ENCODE results near the gene GNG12.

DNA sequence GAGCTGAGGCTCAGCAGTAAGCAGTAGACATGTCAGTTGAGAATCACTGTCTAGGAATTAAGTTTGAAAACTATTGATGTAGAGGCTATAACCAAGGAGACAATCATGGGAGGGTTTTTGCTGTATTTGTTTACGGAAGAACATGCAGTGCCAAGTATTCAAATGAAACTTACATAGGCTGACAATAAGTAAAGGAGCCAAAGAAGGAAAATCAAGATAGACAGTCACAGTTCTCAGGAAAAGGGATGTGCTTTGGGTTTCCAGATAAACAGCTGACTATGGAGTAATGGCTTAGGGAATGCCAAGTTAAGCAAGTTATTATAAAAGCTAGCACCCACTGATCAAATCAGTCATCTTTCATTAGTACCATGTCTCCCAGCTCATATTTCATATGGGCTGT is 21.5 kb downstream of the GNG12 start:
- TF ChIP-seq, protein P1, sequence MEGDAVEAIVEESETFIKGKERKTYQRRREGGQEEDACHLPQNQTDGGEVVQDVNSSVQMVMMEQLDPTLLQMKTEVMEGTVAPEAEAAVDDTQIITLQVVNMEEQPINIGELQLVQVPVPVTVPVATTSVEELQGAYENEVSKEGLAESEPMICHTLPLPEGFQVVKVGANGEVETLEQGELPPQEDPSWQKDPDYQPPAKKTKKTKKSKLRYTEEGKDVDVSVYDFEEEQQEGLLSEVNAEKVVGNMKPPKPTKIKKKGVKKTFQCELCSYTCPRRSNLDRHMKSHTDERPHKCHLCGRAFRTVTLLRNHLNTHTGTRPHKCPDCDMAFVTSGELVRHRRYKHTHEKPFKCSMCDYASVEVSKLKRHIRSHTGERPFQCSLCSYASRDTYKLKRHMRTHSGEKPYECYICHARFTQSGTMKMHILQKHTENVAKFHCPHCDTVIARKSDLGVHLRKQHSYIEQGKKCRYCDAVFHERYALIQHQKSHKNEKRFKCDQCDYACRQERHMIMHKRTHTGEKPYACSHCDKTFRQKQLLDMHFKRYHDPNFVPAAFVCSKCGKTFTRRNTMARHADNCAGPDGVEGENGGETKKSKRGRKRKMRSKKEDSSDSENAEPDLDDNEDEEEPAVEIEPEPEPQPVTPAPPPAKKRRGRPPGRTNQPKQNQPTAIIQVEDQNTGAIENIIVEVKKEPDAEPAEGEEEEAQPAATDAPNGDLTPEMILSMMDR (IDR thresholded peaks at IDR 0.05), result no peak
- TF ChIP-seq SIN3A (IDR thresholded peaks at IDR 0.05; ENCODE audit: borderline replicate concordance, insufficient read depth, low read depth, low read length) (no peak), POLR2AphosphoS5 (IDR thresholded peaks at IDR 0.05; ENCODE audit: low read depth, low read length) (no peak)
- TF ChIP-seq, protein P2, sequence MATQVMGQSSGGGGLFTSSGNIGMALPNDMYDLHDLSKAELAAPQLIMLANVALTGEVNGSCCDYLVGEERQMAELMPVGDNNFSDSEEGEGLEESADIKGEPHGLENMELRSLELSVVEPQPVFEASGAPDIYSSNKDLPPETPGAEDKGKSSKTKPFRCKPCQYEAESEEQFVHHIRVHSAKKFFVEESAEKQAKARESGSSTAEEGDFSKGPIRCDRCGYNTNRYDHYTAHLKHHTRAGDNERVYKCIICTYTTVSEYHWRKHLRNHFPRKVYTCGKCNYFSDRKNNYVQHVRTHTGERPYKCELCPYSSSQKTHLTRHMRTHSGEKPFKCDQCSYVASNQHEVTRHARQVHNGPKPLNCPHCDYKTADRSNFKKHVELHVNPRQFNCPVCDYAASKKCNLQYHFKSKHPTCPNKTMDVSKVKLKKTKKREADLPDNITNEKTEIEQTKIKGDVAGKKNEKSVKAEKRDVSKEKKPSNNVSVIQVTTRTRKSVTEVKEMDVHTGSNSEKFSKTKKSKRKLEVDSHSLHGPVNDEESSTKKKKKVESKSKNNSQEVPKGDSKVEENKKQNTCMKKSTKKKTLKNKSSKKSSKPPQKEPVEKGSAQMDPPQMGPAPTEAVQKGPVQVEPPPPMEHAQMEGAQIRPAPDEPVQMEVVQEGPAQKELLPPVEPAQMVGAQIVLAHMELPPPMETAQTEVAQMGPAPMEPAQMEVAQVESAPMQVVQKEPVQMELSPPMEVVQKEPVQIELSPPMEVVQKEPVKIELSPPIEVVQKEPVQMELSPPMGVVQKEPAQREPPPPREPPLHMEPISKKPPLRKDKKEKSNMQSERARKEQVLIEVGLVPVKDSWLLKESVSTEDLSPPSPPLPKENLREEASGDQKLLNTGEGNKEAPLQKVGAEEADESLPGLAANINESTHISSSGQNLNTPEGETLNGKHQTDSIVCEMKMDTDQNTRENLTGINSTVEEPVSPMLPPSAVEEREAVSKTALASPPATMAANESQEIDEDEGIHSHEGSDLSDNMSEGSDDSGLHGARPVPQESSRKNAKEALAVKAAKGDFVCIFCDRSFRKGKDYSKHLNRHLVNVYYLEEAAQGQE (IDR thresholded peaks at IDR 0.05; ENCODE audit: insufficient read depth in 1 of 2, low read depth in 2 of 2, low read length in 1 of 2), result no peak

Data from Panc1 (cell line).